ENCODE measurements around the gene POLR2M. TPM values are rescaled to one million over a fixed set of nuclear protein-coding genes. Genes with fewer than 3 reads are reported as not detected.

POLR2M gene
- total RNA-seq = 100 to 1,000 TPM in 2 of 4 donors, 10 to 100 TPM in 2; 40.3 to 145 (median 79.5) TPM

- Histone ChIP-seq H3K36me3 (peaks cover 0 to 26% of the 10 kb centered on the region in 2 donors), H3K27ac (peak within 1 kb of the TSS; percentile 90 to 96 (median 94)), H3K4me1 (peaks cover 28% of the 10 kb centered on the region in 2 donors), H3K9me3 (no peaks in the 10 kb centered on the region), H3K4me3 (peak within 1 kb of the TSS; percentile 69 to 97 (median 88)), H3K27me3 (no peaks in the 10 kb centered on the region)
- DNase-seq = peak; percentile 88 to 95
- TF ChIP-seq CTCF (IDR thresholded peaks at IDR 0.05 in 4 of 5, conservative IDR thresholded peaks at IDR 0.05 in 1 of 5) (no peak), POLR2A (IDR thresholded peaks at IDR 0.05) (peak; percentile 77 to 80)
- intact Hi-C loops (cut with DNase I; ENCODE audit: low total_unique reads) (loop anchor here (2.0 to 5.0 kb wide), 3 partner anchors 72 to 1226 kb away; partner anchors contain the start of gene SLTM), in situ Hi-C loops (cut with MboI; ENCODE audit: low sequenced_read_pairs in 4 of 4) (no loop called here)
- peak; percentile 94 to 97 for ATAC-seq
Observed at GRCh38 chr15:57706405-57707209, at the start of gene POLR2M. TSS of gene POLR2M (plus strand) at chr15:57706714. CDS start at chr15:57706843, 129 bp downstream.

- no peak for ATAC-seq
- TF ChIP-seq CTCF (IDR thresholded peaks at IDR 0.05 in 4 of 5, conservative IDR thresholded peaks at IDR 0.05 in 1 of 5) (no peak), POLR2A (IDR thresholded peaks at IDR 0.05) (no peak)
- peaks cover 0 to 4% of the 10 kb centered on the region in 2 donors for H3K4me1 ChIP-seq
- H3K36me3 ChIP-seq = no peaks in the 10 kb centered on the region
- intact Hi-C loops (cut with DNase I; ENCODE audit: low total_unique reads) = no loop called here
- H3K27ac ChIP-seq = no peak overlapping the region
- no peak overlapping the region for H3K4me3 ChIP-seq
- no peak for DNase-seq
- H3K27me3 ChIP-seq = no peaks in the 10 kb centered on the region
- in situ Hi-C loops (cut with MboI; ENCODE audit: low sequenced_read_pairs in 4 of 4) = loop anchor here in 2 of 4 donors (5.0 to 25.0 kb wide), 3 partner anchors 95 to 205 kb away; no protein-coding TSS in a partner anchor
- H3K9me3 ChIP-seq = no peaks in the 10 kb centered on the region
Observed at GRCh38 chr15:57657619-57658018, 48.9 kb upstream of the POLR2M start.

GRCh38 chr15:57662091-57662744 is 44.3 kb upstream of the POLR2M start:
- intact Hi-C loops (cut with DNase I; ENCODE audit: low total_unique reads) (no loop called here), in situ Hi-C loops (cut with MboI; ENCODE audit: low sequenced_read_pairs in 4 of 4) (loop anchor here in 1 of 4 donors (25.0 kb wide), 2 partner anchors 100 to 200 kb away; no protein-coding TSS in a partner anchor)

GRCh38 chr15:57662802-57663201 is 43.7 kb upstream of the POLR2M start:
- in situ Hi-C loops (cut with MboI; ENCODE audit: low sequenced_read_pairs in 4 of 4) (loop anchor here in 1 of 4 donors (25.0 kb wide), 2 partner anchors 101 to 199 kb away; no protein-coding TSS in a partner anchor), intact Hi-C loops (cut with DNase I; ENCODE audit: low total_unique reads) (no loop called here)
- Histone ChIP-seq H3K4me3 (no peak overlapping the region), H3K27me3 (no peaks in the 10 kb centered on the region), H3K4me1 (no peaks in the 10 kb centered on the region), H3K36me3 (no peaks in the 10 kb centered on the region), H3K27ac (no peak overlapping the region), H3K9me3 (no peaks in the 10 kb centered on the region)
- DNase-seq (no peak), ATAC-seq (no peak)
- TF ChIP-seq CTCF (IDR thresholded peaks at IDR 0.05 in 4 of 5, conservative IDR thresholded peaks at IDR 0.05 in 1 of 5) (no peak), POLR2A (IDR thresholded peaks at IDR 0.05) (no peak)

More at GRCh38 chr15:57662091-57662744, 44.3 kb upstream of the POLR2M start:
- H3K9me3 ChIP-seq = no peaks in the 10 kb centered on the region
- no peak overlapping the region for H3K4me3 ChIP-seq
- H3K27me3 ChIP-seq = no peaks in the 10 kb centered on the region
- TF ChIP-seq CTCF (IDR thresholded peaks at IDR 0.05 in 4 of 5, conservative IDR thresholded peaks at IDR 0.05 in 1 of 5) (no peak), POLR2A (IDR thresholded peaks at IDR 0.05) (no peak)
- H3K36me3 ChIP-seq = no peaks in the 10 kb centered on the region
- DNase-seq (no peak), ATAC-seq (no peak)
- H3K4me1 ChIP-seq = no peaks in the 10 kb centered on the region
- no peak overlapping the region for H3K27ac ChIP-seq
